Activated CD4-positive, alpha-beta T cell treated with anti-CD3 and anti-CD28 coated beads for 36 hours (primary cell): Measurements from ENCODE around the gene ATP6V1G2. TPM values are rescaled to one million over a fixed set of nuclear protein-coding genes. Genes with fewer than 3 reads are reported as not detected.
A peak's percentile ranks its signal among the peaks of the same experiment; 100 is the strongest.

Experiments used
- ATAC-seq: fragments of 200-7000 bp; cut with Tn5 transposase; one replicate; pipeline ENCODE4 v1.10.0; 2021; ENCODE audit warnings: mild to moderate bottlenecking, moderate library complexity
- CTCF ChIA-PET: fragments of 350-600 bp; sonication (Branson Sonifier 250); formaldehyde crosslinking; loops from one replicate; lab custom pipeline; 2021; ENCODE audit warnings: antibody characterized with exemption; lab: Charles Lee
- POLR2A ChIA-PET: fragments of 350-600 bp; sonication (Branson Sonifier 250); formaldehyde crosslinking; loops from one replicate; lab custom pipeline; 2021; ENCODE audit warnings: antibody characterized with exemption, inconsistent platforms; lab: Charles Lee
- DNase-seq: peaks from one replicate; pipeline ENCODE4 v3.0.0-alpha.2; 2020
- H3K27ac Mint-ChIP-seq: one replicate; pipeline ENCODE4 v1.8.0; 2021; ENCODE audit warnings: mixed read lengths
- H3K27me3 Mint-ChIP-seq: one replicate; pipeline ENCODE4 v1.8.0; 2021; ENCODE audit warnings: mixed read lengths
- H3K36me3 Mint-ChIP-seq: one replicate; pipeline ENCODE4 v1.8.0; 2021; ENCODE audit warnings: low read depth, mixed read lengths
- H3K4me1 Mint-ChIP-seq: one replicate; pipeline ENCODE4 v1.8.0; 2021; ENCODE audit warnings: mixed read lengths
- H3K4me3 Mint-ChIP-seq: one replicate; pipeline ENCODE4 v1.8.0; 2021; ENCODE audit warnings: mild to moderate bottlenecking, moderate library complexity, mixed read lengths
- H3K9me3 Mint-ChIP-seq: one replicate; pipeline ENCODE4 v1.8.0; 2021; ENCODE audit warnings: low read depth, mixed read lengths
- intact Hi-C, 2 experiments: fragments of 100-400 bp; cut with DNase I in 1 of 2; cut with micrococcal nuclease in 1 of 2; formaldehyde crosslinking; loops; one replicate each; pipeline versions ENCODE4 v1.14.2 to v1.15.1; 2022 to 2024; cut with DNase I, micrococcal nuclease
- total RNA-seq, 2 experiments: library from RNA; stranded (reverse); gene quantifications; one replicate each; pipeline ENCODE4 v1.2.3, GENCODE V29; 2021

Gene ATP6V1G2
- total RNA-seq, 2 experiments from 2014 or later, result 1.9 to 2.1 TPM

DNA sequence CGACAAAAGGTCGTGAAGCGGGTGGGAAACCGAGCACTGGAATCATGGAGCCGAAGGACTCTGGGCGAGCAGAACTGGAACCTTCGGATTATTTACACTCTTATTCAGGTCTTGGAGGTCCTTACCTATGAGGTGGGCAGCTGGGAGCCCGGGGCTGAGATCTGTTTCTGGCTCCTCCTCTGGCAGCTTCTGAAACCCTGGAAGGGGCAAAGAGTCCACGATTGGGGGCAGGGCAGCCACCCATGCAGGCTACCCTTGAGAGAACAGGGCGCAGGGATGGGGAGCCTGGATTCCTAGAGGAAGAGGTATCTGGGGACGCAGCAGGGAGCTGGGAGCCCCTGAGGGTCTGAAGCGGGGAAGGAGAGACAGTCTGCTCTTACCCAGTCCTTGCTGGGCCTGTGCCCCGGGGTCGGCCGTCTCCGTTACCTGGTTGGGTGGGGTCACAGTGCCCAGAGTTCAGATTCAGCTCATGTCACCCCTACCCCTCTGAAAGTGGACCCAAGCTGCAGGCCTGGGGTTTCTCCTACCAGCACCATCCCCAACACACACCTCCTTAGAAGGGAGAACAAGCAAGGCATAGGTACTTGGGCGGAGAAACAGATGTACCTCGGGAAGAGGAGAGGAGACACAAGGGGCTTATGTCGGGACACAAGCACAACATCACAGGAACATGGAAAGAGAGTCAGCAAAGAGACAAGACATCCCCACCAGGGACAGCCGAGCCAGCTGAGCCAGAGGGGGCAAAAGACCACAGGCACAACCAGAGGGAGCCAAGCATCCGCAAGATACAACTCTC is 35.2 kb upstream of the ATP6V1G2 start:
- H3K27ac Mint-ChIP-seq, result peak overlapping the region; percentile 97
- ChIA-PET CTCF (interaction anchor here (0.5 to 28.5 kb wide), 14 partner anchors 5 to 424 kb away, joined by 3 to 873 read pairs (median 5); partner anchors contain the start of genes ATP6V1G2, BAG6, DDX39B and LST1), POLR2A (interaction anchor here (0.6 to 1.7 kb wide), 8 partner anchors 7 to 225 kb away, joined by 3 to 8 read pairs (median 4); partner anchors contain the start of genes DDX39B and LSM2)
- peaks cover 34% of the 10 kb centered on the region for H3K36me3 Mint-ChIP-seq
- no peaks in the 10 kb centered on the region for H3K27me3 Mint-ChIP-seq
- DNase-seq (peak; percentile 43), ATAC-seq (no peak)
- peak overlapping the region; percentile 97 for H3K4me3 Mint-ChIP-seq
- intact Hi-C loops, result loop anchor here (1.0 to 2.0 kb wide), 2 partner anchors 17 to 35 kb away; partner anchors contain the start of genes ATP6V1G2 (in 1 of the 2) and NFKBIL1 (in 1 of the 2)
- no peaks in the 10 kb centered on the region for H3K9me3 Mint-ChIP-seq
- H3K4me1 Mint-ChIP-seq, result peaks cover 63% of the 10 kb centered on the region

DNA sequence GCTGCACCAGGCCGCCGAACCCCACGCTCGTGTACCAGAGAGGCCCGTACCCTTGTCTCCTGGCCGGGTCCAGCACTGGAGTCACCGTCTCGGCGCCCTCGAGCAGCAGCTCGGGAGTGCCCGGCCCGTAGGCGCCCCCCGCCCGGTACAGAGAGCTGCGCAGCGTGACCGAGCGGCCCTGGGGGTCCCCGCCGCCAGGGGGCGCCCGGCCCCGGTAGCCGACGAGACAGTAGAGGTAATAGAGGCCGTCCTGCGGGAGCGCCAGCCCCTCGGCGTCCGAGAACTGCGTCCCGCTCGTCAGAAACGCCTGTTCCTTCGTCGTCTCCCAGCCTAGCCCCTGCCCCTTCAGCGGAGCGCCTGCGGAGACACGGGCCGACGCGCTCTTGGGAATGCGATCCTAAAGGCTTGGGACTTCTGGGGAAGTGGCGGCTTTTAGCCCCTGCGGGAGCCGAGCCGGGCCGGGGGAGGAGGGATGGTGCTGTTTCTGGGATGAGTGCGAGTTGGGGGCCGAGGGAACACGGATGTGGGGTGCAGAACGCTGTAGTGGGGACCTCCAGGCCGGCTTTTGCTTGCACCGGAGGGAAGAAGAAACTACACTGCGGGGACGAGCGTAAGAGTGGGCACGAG is 34.5 kb upstream of the ATP6V1G2 start:
- ChIA-PET CTCF (interaction anchor here (0.5 to 28.5 kb wide), 14 partner anchors 4 to 424 kb away, joined by 3 to 873 read pairs (median 6); partner anchors contain the start of genes ATP6V1G2, BAG6, DDX39B and LST1), POLR2A (interaction anchor here (0.6 to 1.7 kb wide), 7 partner anchors 8 to 226 kb away, joined by 3 to 8 read pairs (median 3); partner anchors contain the start of gene LSM2)
- Mint-ChIP-seq H3K9me3 (no peaks in the 10 kb centered on the region), H3K36me3 (peaks cover 41% of the 10 kb centered on the region), H3K27ac (peak overlapping the region; percentile 97), H3K4me1 (peaks cover 56% of the 10 kb centered on the region), H3K27me3 (no peaks in the 10 kb centered on the region), H3K4me3 (peak overlapping the region; percentile 97)
- intact Hi-C loops, result loop anchor here (1.0 to 2.0 kb wide), 4 partner anchors 9 to 34 kb away; partner anchors contain the start of genes NFKBIL1 (in 2 of the 2), ATP6V1G2 (in 1 of the 2) and LTA (in 1 of the 2)
- peak; percentile 94 for DNase-seq
- peak; percentile 67 for ATAC-seq

DNA sequence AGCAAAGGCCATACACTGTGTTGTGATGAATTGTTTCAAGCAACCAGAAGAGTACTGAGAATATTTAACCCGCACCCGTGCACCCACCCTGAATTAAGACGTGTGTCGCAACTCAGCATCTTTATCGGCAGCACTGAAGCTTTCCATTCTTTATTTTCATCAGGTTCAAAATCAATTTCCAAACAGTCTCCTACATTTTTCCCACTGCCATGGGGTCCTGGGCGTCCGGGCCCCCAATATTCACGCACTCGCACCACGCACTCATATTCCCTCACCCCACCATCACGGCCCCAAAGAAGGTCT is 34.0 kb upstream of the ATP6V1G2 start:
- POLR2A ChIA-PET, result interaction anchor here (0.6 to 1.6 kb wide), 6 partner anchors 10 to 89 kb away, joined by 3 to 8 read pairs (median 4); partner anchors contain the start of genes ATP6V1G2 and NFKBIL1
- no peak for ATAC-seq
- H3K36me3 Mint-ChIP-seq, result peaks cover 46% of the 10 kb centered on the region

DNA sequence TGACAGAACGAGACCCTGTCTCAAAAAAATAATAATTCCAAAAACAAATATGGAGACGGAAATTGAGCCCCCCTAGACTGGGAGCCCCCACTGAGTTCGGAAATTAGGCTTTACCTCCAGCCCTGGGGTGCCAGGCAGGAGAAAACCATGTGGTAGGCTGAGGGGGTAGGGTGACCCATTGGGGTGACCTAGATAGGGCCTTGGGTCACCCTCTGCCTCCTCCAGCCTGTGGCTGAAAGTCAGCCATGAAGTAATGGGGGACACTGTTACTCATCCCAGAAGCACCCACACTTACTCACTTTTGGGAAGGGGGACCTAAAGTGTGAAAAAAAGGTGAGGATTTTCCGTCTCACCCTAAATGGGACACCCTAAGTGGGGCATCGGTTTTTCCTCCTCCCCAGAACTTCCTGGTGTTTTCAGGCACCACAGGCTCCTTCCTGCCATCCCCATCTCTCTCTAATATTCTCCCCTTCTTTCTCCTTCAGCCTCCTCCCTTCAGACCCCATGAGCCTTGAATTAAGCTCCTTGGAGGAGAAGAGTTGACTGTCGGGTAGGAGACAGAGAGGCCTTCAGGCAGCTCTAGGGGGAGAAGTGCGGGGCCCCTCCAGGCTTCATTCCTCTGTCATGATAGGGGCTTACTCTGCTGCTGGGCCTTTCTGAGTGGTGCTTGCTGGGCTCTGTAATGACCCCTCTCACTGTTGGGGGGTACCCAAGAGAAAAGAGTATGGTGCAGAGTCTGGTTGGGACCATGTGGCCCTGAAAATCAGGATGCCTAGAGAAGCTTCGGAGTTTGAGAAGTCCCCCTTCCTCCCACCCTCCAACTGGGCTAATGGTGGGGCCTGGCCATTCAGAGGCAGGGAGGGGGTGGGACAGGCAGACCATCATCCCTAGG is 33.4 kb upstream of the ATP6V1G2 start:
- ChIA-PET CTCF (interaction anchor here (0.7 to 28.5 kb wide), 10 partner anchors 3 to 346 kb away, joined by 3 to 873 read pairs (median 12); partner anchors contain the start of genes ATP6V1G2, BAG6, DDX39B and LST1), POLR2A (interaction anchor here (0.6 to 1.6 kb wide), 5 partner anchors 9 to 64 kb away, joined by 3 to 8 read pairs (median 4); partner anchors contain the start of genes ATP6V1G2 and NFKBIL1)
- peaks cover 53% of the 10 kb centered on the region for H3K4me1 Mint-ChIP-seq
- H3K27ac Mint-ChIP-seq, result peak overlapping the region; percentile 94
- DNase-seq (peak; percentile 42), ATAC-seq (no peak)
- no peaks in the 10 kb centered on the region for H3K27me3 Mint-ChIP-seq
- intact Hi-C loops, result loop anchor here (1.0 to 10.0 kb wide), 7 partner anchors 7 to 1235 kb away; partner anchors contain the start of genes NFKBIL1 (in 2 of the 2), ATP6V1G2 (in 1 of the 2), LTA (in 1 of the 2) and RPP21 (in 1 of the 2)
- H3K4me3 Mint-ChIP-seq, result peak overlapping the region; percentile 97
- peaks cover 47% of the 10 kb centered on the region for H3K36me3 Mint-ChIP-seq
- H3K9me3 Mint-ChIP-seq, result no peaks in the 10 kb centered on the region

More for the DNA sequence above, 34.0 kb upstream of the ATP6V1G2 start:
- no peak for DNase-seq
- intact Hi-C loops, result loop anchor here (1.0 to 2.0 kb wide), 3 partner anchors 8 to 34 kb away; partner anchors contain the start of genes NFKBIL1 (in 2 of the 2), ATP6V1G2 (in 1 of the 2) and LTA (in 1 of the 2)
- peak overlapping the region; percentile 97 for H3K4me3 Mint-ChIP-seq
- CTCF ChIA-PET, result interaction anchor here (0.7 to 28.5 kb wide), 11 partner anchors 4 to 345 kb away, joined by 3 to 873 read pairs (median 8); partner anchors contain the start of genes ATP6V1G2, BAG6, DDX39B and LST1
- H3K27ac Mint-ChIP-seq, result peak overlapping the region; percentile 94
- peaks cover 53% of the 10 kb centered on the region for H3K4me1 Mint-ChIP-seq
- H3K27me3 Mint-ChIP-seq, result no peaks in the 10 kb centered on the region
- H3K9me3 Mint-ChIP-seq, result no peaks in the 10 kb centered on the region

DNA sequence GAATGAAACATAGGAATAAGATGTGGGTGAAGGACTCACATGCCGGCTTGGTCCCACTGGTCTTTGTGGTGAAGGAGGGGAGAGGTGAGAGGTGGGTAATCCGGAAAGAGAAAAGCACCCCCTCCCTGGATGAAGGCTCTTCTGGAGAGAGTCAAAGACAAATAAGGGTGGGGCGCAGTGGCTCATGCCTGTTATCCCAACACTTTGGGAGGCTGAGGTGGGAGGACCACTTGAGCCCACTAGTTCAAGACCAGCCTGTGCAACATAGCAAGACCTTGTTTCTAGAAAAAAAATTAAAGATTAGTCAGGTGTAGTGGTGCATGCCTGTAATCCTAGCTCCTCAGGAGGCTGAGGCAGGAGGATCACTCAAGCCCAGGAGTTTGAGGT is 32.7 kb upstream of the ATP6V1G2 start:
- intact Hi-C loops, result loop anchor here (1.0 to 10.0 kb wide), 4 partner anchors 11 to 1234 kb away; partner anchors contain the start of gene RPP21 (in 1 of the 2)
- ATAC-seq, result no peak
- POLR2A ChIA-PET, result interaction anchor here (1.4 to 1.6 kb wide), 2 partner anchors 8 to 32 kb away, joined by 3 to 8 read pairs; partner anchors contain the start of genes ATP6V1G2 and NFKBIL1
- H3K9me3 Mint-ChIP-seq, result no peaks in the 10 kb centered on the region
- peaks cover 47% of the 10 kb centered on the region for H3K36me3 Mint-ChIP-seq
- no peak for DNase-seq
- no peaks in the 10 kb centered on the region for H3K27me3 Mint-ChIP-seq
- H3K4me1 Mint-ChIP-seq, result peaks cover 60% of the 10 kb centered on the region
- H3K27ac Mint-ChIP-seq, result peak overlapping the region; percentile 94
- CTCF ChIA-PET, result interaction anchor here (1.2 to 28.5 kb wide), 5 partner anchors 2 to 86 kb away, joined by 4 to 873 read pairs (median 278); partner anchors contain the start of genes ATP6V1G2, LST1, LTA and LTB
- peak overlapping the region; percentile 97 for H3K4me3 Mint-ChIP-seq

DNA sequence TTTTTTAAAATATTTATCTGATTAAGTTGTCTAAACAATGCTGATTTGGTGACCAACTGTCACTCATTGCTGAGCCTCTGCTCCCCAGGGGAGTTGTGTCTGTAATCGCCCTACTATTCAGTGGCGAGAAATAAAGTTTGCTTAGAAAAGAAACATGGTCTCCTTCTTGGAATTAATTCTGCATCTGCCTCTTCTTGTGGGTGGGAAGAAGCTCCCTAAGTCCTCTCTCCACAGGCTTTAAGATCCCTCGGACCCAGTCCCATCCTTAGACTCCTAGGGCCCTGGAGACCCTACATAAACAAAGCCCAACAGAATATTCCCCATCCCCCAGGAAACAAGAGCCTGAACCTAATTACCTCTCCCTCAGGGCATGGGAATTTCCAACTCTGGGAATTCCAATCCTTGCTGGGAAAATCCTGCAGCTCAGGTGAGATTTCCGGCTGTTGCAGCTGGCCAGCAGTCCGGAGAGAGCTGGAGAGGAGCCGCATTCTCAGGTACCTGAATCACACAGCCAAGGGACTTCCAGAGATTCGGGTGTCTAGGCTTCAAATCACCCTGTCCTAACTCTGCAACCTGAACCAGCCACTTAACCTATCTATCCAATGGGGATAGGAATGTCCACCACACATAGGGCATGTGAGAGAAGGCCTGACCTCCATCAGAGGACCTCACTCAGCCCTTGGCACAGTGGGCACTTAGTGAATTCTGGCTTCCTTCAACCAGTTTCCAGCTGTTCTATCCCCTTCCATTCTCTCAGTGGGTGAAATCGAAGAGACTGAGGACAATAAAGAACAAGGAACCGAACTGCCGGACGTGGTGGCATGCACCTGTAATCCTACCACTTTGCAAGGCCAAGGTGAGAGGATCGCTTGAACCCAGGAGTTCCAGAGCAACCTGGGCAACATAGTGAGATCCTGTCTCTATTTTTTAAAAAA is 32.0 kb upstream of the ATP6V1G2 start:
- Mint-ChIP-seq H3K4me3 (peak overlapping the region; percentile 97), H3K36me3 (peaks cover 51% of the 10 kb centered on the region), H3K9me3 (no peaks in the 10 kb centered on the region), H3K27ac (peak overlapping the region; percentile 52), H3K27me3 (no peaks in the 10 kb centered on the region), H3K4me1 (peaks cover 61% of the 10 kb centered on the region)
- ChIA-PET POLR2A (interaction anchor here (0.9 to 4.9 kb wide), 3 partner anchors 10 to 31 kb away, joined by 4 to 43 read pairs (median 8); partner anchors contain the start of genes ATP6V1G2 and NFKBIL1), CTCF (interaction anchor here (0.7 to 28.5 kb wide), 7 partner anchors 2 to 86 kb away, joined by 3 to 873 read pairs (median 5); partner anchors contain the start of genes ATP6V1G2, LST1, LTA and LTB)
- DNase-seq (no peak), ATAC-seq (no peak)
- intact Hi-C loops, result loop anchor here (1.0 to 10.0 kb wide), 4 partner anchors 10 to 1234 kb away; partner anchors contain the start of gene RPP21 (in 1 of the 2)

DNA sequence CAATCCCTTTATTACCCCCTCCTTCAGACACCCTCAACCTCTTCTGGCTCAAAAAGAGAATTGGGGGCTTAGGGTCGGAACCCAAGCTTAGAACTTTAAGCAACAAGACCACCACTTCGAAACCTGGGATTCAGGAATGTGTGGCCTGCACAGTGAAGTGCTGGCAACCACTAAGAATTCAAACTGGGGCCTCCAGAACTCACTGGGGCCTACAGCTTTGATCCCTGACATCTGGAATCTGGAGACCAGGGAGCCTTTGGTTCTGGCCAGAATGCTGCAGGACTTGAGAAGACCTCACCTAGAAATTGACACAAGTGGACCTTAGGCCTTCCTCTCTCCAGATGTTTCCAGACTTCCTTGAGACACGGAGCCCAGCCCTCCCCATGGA is 31.2 kb upstream of the ATP6V1G2 start:
- no peak for ATAC-seq
- no peaks in the 10 kb centered on the region for H3K27me3 Mint-ChIP-seq
- H3K27ac Mint-ChIP-seq, result peak overlapping the region; percentile 98
- peak overlapping the region; percentile 97 for H3K4me3 Mint-ChIP-seq
- no peaks in the 10 kb centered on the region for H3K9me3 Mint-ChIP-seq
- no peak for DNase-seq
- peaks cover 60% of the 10 kb centered on the region for H3K36me3 Mint-ChIP-seq
- ChIA-PET CTCF (interaction anchor here (0.6 to 28.5 kb wide), 8 partner anchors 1 to 85 kb away, joined by 3 to 873 read pairs (median 4); partner anchors contain the start of genes ATP6V1G2, LST1, LTA and LTB), POLR2A (interaction anchor here (0.9 to 4.9 kb wide), 5 partner anchors 9 to 27 kb away, joined by 3 to 43 read pairs (median 6); partner anchors contain the start of gene LST1)
- H3K4me1 Mint-ChIP-seq, result peaks cover 63% of the 10 kb centered on the region
- intact Hi-C loops, result loop anchor here in 1 of 2 experiments (5.0 to 10.0 kb wide), 3 partner anchors 245 to 1233 kb away; partner anchors contain the start of gene RPP21

DNA sequence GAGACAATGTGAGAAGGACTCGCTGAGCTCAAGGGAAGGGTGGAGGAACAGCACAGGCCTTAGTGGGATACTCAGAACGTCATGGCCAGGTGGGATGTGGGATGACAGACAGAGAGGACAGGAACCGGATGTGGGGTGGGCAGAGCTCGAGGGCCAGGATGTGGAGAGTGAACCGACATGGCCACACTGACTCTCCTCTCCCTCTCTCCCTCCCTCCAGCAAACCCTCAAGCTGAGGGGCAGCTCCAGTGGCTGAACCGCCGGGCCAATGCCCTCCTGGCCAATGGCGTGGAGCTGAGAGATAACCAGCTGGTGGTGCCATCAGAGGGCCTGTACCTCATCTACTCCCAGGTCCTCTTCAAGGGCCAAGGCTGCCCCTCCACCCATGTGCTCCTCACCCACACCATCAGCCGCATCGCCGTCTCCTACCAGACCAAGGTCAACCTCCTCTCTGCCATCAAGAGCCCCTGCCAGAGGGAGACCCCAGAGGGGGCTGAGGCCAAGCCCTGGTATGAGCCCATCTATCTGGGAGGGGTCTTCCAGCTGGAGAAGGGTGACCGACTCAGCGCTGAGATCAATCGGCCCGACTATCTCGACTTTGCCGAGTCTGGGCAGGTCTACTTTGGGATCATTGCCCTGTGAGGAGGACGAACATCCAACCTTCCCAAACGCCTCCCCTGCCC is 30.6 kb upstream of the ATP6V1G2 start:
- H3K4me3 Mint-ChIP-seq, result peak overlapping the region; percentile 97
- no peaks in the 10 kb centered on the region for H3K9me3 Mint-ChIP-seq
- H3K36me3 Mint-ChIP-seq, result peaks cover 63% of the 10 kb centered on the region
- H3K27me3 Mint-ChIP-seq, result no peaks in the 10 kb centered on the region
- POLR2A ChIA-PET, result interaction anchor here (0.9 to 4.9 kb wide), 4 partner anchors 9 to 26 kb away, joined by 3 to 43 read pairs (median 18); partner anchors contain the start of gene LST1
- peak; percentile 73 for DNase-seq
- ATAC-seq, result no peak
- H3K4me1 Mint-ChIP-seq, result peaks cover 63% of the 10 kb centered on the region
- CTCF ChIA-PET, result interaction anchor here (0.9 to 28.5 kb wide), 7 partner anchors 0 to 84 kb away, joined by 3 to 873 read pairs (median 50); partner anchors contain the start of genes ATP6V1G2, LST1, LTA and LTB
- intact Hi-C loops, result loop anchor here in 1 of 2 experiments (5.0 to 10.0 kb wide), 3 partner anchors 245 to 1232 kb away; partner anchors contain the start of gene RPP21
- peak overlapping the region; percentile 98 for H3K27ac Mint-ChIP-seq
